OCI-LY7 (cell line): ENCODE measurements around the gene GLIS1. TPM values are rescaled to one million over a fixed set of nuclear protein-coding genes. Genes with fewer than 3 reads are reported as not detected.

Source experiments
- BruUV-seq: library from RNA; stranded (reverse); fragments of 400-500 nt; replicated peaks from 2 replicates; lab custom pipeline; 2021; lab: Mats Ljungman, UMichigan
- CTCF ChIA-PET: fragments of 300-600 bp; sonication (Branson Sonifier 250); formaldehyde crosslinking; loops from one replicate; lab custom pipeline; 2022; ENCODE audit warnings: antibody characterized with exemption; ENCODE audit not compliant: unreplicated experiment; lab: Charles Lee
- POLR2A ChIA-PET: fragments of 300-600 bp; sonication (Branson Sonifier 250); formaldehyde crosslinking; loops from one replicate; lab custom pipeline; 2022; ENCODE audit warnings: antibody characterized with exemption; lab: Charles Lee
- DNase-seq: peaks from one replicate; pipeline ENCODE4 v3.0.0-alpha.2; 2015; ENCODE audit warnings: low spot score
- H2AFZ ChIP-seq: fragments of 200-600 bp; sonication (generic), shearing (Covaris generic); 2 replicates; pipeline ENCODE4 v1.6.1; 2014; ENCODE audit warnings: mild to moderate bottlenecking, antibody characterized with exemption, low read length, moderate library complexity
- H3K27ac ChIP-seq: fragments of 200-600 bp; sonication (generic); 2 replicates; pipeline ENCODE4 v1.5.1; 2014; ENCODE audit warnings: mixed run types, low read depth, mild to moderate bottlenecking, moderate library complexity, low read length, inconsistent platforms; ENCODE audit not compliant: poor library complexity, severe bottlenecking
- H3K36me3 ChIP-seq: fragments of 200-600 bp; sonication (generic); 2 replicates; pipeline ENCODE4 v1.6.1; 2014; ENCODE audit warnings: mild to moderate bottlenecking, antibody characterized with exemption, low read length, moderate library complexity, mixed read lengths; ENCODE audit not compliant: insufficient read depth
- H3K4me1 ChIP-seq: fragments of 200-600 bp; sonication (generic); 2 replicates; pipeline ENCODE4 v1.5.1; 2014; ENCODE audit warnings: mild to moderate bottlenecking, low read length; ENCODE audit not compliant: insufficient read depth, poor library complexity, severe bottlenecking
- H3K4me2 ChIP-seq: fragments of 200-600 bp; sonication (generic); 2 replicates; pipeline ENCODE4 v1.6.1; 2014; ENCODE audit warnings: mild to moderate bottlenecking, low read length
- H3K4me3 ChIP-seq: fragments of 200-600 bp; sonication (generic); 2 replicates; pipeline ENCODE4 v1.5.1; 2014; ENCODE audit warnings: mild to moderate bottlenecking, low read depth, low read length; ENCODE audit not compliant: poor library complexity, severe bottlenecking
- H3K79me2 ChIP-seq: fragments of 200-600 bp; sonication (generic); 2 replicates; pipeline ENCODE4 v1.6.1; 2016; ENCODE audit warnings: low read depth, mild to moderate bottlenecking, low read length, moderate library complexity, mixed read lengths; ENCODE audit not compliant: insufficient read depth
- H3K9me2 ChIP-seq: fragments of 200-600 bp; sonication (generic); 2 replicates; pipeline ENCODE4 v1.6.1; 2016; ENCODE audit warnings: mild to moderate bottlenecking, low read length, mixed read lengths; ENCODE audit not compliant: insufficient read depth
- H3K9me3 ChIP-seq: fragments of 200-600 bp; sonication (generic); 2 replicates; pipeline ENCODE4 v1.6.1; 2014; ENCODE audit warnings: mild to moderate bottlenecking, mixed run types, low read length, mixed read lengths
- H4K20me1 ChIP-seq: fragments of 200-600 bp; sonication (generic); 2 replicates; pipeline ENCODE4 v1.6.1; 2014; ENCODE audit warnings: mild to moderate bottlenecking, antibody characterized with exemption, low read length, moderate library complexity, mixed read lengths; ENCODE audit not compliant: insufficient read depth
- CTCF ChIP-seq: fragments of 200-600 bp; sonication (generic); conservative IDR thresholded peaks from 2 replicates; pipeline ENCODE4 v1.5.1; 2014; ENCODE audit warnings: mild to moderate bottlenecking, antibody characterized with exemption, low read length, moderate library complexity, mixed read lengths
- EZH2phosphoT487 ChIP-seq: fragments of 200-600 bp; sonication (generic); IDR thresholded peaks from 2 replicates; pipeline ENCODE4 v1.6.1; 2018; ENCODE audit warnings: low read depth, borderline replicate concordance, mild to moderate bottlenecking, mixed run types, antibody characterized with exemption, low read length, moderate library complexity, mixed read lengths
- intact Hi-C: fragments of 100-400 bp; cut with micrococcal nuclease; formaldehyde crosslinking; loops from one replicate; pipeline ENCODE4 v1.10.0; 2022; ENCODE audit not compliant: unreplicated experiment
- total RNA-seq, 2 experiments: library from RNA; depleted of rRNA in 1 of 2; stranded (reverse); fragments of >200 nt in 1 of 2; shearing (Covaris generic) in 1 of 2; gene quantifications; 2 replicates each; pipeline ENCODE4 v1.2.3, GENCODE V29; 2014 to 2022

GLIS1 gene
- total RNA-seq, 2 experiments from 2014 or later: not detected

GRCh38 chr1:53690411-53690810 is 48.6 kb downstream of the GLIS1 start:
- Histone ChIP-seq H3K9me3 (no peaks in the 10 kb centered on the region), H3K4me2 (no peak overlapping the region), H3K27ac (no peak overlapping the region), H3K4me3 (no peak overlapping the region), H3K4me1 (no peaks in the 10 kb centered on the region), H4K20me1 (no peaks in the 10 kb centered on the region), H3K36me3 (no peaks in the 10 kb centered on the region), H3K79me2 (no peaks in the 10 kb centered on the region), H2AFZ (no peak overlapping the region), H3K9me2 (no peaks in the 10 kb centered on the region)
- no peak for DNase-seq
- no TSS peak for BruUV-seq
- POLR2A ChIA-PET: no interaction called here
- CTCF ChIA-PET: interaction anchor here (0.6 kb wide), 1 partner anchor 9 kb away, joined by 3 read pairs; no protein-coding TSS in a partner anchor
- no peak for TF ChIP-seq EZH2phosphoT487
- TF ChIP-seq CTCF: no peak
- intact Hi-C loops: no loop called here

- intact Hi-C loops: no loop called here
- CTCF ChIA-PET: no interaction called here
These were observed 49.1 kb downstream of the GLIS1 start for GRCh38 chr1:53689736-53690326.

More at GRCh38 chr1:53689736-53690326, 49.1 kb downstream of the GLIS1 start:
- no peak overlapping the region for H2AFZ ChIP-seq
- TF ChIP-seq EZH2phosphoT487 (no peak), CTCF (no peak)
- H3K9me2 ChIP-seq: no peaks in the 10 kb centered on the region
- no TSS peak for BruUV-seq
- no peaks in the 10 kb centered on the region for H3K9me3 ChIP-seq
- H3K36me3 ChIP-seq: no peaks in the 10 kb centered on the region
- no peak for DNase-seq
- no peak overlapping the region for H3K4me2 ChIP-seq
- POLR2A ChIA-PET: no interaction called here
- no peaks in the 10 kb centered on the region for H3K79me2 ChIP-seq
- H4K20me1 ChIP-seq: no peaks in the 10 kb centered on the region
- H3K4me1 ChIP-seq: no peaks in the 10 kb centered on the region
- H3K27ac ChIP-seq: no peak overlapping the region
- H3K4me3 ChIP-seq: no peak overlapping the region
